AG04449 (cell line): ENCODE results near the gene NOL11.

Experiments used
- CTCF ChIA-PET: fragments of 350-600 bp; formaldehyde crosslinking; extraction: SDS; loops from one replicate; lab custom pipeline; 2021; ENCODE audit warnings: antibody characterized with exemption; lab: Yijun Ruan, JAX
- POLR2A ChIA-PET: fragments of 400-600, 350-600 bp; formaldehyde crosslinking; extraction: SDS; loops from one replicate; lab custom pipeline; 2020; ENCODE audit warnings: antibody characterized with exemption, inconsistent platforms; lab: Yijun Ruan, JAX
- DNase-seq: peaks from one replicate; pipeline ENCODE4 v3.0.0-alpha.2; 2010; ENCODE audit warnings: low read depth, low spot score
- H3K4me3 ChIP-seq: 2 replicates; pipeline ENCODE4 v1.5.1; 2011; ENCODE audit warnings: low read depth, mild to moderate bottlenecking, control low read depth, low read length
- TF ChIP-seq, protein P1 (sequence below): IDR thresholded peaks from one replicate; pipeline ENCODE4 v1.5.1; 2011; ENCODE audit warnings: mild to moderate bottlenecking, moderate library complexity, low read length, control low read depth, inconsistent platforms; ENCODE audit not compliant: insufficient read depth; ENCODE audit errors: missing control alignments

Gene NOL11

DNA sequence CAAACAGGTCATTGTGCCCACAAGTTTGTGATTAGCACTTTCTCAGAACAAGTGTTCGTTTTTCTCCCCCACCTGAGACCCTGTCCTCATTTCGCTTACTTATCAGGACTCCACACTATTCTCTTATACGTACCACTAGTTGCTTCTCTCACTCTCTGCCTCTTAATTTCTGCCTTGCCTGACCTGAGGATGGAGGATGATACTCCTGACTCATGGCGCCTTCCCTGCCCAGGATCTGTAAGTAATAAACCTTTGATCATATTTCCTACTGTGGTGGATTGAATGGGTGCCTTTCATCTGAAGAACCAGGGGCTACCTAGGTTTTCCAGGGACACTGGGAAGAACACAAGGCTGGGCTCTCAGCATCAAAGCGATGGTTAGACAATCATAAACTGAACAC is 67.8 kb downstream of the NOL11 start:
- ChIA-PET CTCF (no interaction called here), POLR2A (no interaction called here)
- TF ChIP-seq, protein P1, sequence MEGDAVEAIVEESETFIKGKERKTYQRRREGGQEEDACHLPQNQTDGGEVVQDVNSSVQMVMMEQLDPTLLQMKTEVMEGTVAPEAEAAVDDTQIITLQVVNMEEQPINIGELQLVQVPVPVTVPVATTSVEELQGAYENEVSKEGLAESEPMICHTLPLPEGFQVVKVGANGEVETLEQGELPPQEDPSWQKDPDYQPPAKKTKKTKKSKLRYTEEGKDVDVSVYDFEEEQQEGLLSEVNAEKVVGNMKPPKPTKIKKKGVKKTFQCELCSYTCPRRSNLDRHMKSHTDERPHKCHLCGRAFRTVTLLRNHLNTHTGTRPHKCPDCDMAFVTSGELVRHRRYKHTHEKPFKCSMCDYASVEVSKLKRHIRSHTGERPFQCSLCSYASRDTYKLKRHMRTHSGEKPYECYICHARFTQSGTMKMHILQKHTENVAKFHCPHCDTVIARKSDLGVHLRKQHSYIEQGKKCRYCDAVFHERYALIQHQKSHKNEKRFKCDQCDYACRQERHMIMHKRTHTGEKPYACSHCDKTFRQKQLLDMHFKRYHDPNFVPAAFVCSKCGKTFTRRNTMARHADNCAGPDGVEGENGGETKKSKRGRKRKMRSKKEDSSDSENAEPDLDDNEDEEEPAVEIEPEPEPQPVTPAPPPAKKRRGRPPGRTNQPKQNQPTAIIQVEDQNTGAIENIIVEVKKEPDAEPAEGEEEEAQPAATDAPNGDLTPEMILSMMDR: no peak

More for the DNA sequence above, 67.8 kb downstream of the NOL11 start:
- DNase-seq: no peak
- H3K4me3 ChIP-seq: no peak overlapping the region
